Esophagus muscularis mucosa (tissue), 3 donors: ENCODE data around the gene STK24.

Experiments
- POLR2AphosphoS5 ChIP-seq, 2 donors: sonication (generic); formaldehyde crosslinking; IDR thresholded peaks; one replicate each; pipeline ENCODE4 v1.6.1; 2017; ENCODE audit warnings: antibody characterized with exemption in 2 of 2
- TF ChIP-seq, protein P1 (sequence below), 3 experiments: fragments of 200-600 bp in 2 of 3; fragments of 450-650 bp in 1 of 3; sonication (generic) in 2 of 3; IDR thresholded peaks; one replicate each; pipeline ENCODE4 v1.5.1; 2017 to 2019; ENCODE audit warnings: antibody characterized with exemption in 3 of 3, mild to moderate bottlenecking in 2 of 3, moderate library complexity in 1 of 3

DNA sequence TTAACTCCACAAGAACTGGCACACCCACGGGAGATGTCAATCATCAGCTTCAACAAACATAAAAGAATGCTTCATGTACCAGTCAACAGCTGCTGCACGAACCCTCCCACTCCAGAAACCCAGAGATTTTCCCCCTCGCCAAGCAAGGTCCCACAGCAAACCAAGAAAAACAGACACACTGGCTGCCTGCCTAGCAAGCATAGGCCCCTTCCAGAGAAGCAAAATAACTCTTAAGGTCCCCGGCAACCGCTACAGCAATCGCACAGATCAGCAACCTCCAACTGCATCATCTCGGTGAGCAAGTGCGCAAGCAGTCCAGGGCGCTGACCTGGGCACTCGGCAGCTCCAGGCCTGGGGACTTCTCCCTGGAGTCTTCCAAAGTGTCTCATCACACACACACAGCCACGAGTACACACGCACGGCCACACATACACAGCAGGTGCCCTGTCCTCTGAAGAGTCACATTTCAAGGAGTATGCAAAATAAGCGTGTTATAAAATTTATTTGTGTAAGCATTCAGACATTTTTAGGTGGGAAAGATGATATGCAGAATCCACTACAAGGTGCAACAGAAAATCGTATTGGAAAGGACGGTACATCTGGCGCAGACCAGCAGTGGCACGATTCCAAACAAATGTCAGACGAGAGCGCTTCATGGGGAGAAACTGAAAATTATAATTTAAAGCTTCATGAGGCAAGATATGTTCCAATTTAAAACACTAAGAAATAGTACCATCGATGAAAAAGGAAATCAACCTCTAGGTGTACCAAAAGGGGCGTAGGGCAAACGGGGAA is 125.0 kb downstream of the STK24 start:
- TF ChIP-seq, protein P1, sequence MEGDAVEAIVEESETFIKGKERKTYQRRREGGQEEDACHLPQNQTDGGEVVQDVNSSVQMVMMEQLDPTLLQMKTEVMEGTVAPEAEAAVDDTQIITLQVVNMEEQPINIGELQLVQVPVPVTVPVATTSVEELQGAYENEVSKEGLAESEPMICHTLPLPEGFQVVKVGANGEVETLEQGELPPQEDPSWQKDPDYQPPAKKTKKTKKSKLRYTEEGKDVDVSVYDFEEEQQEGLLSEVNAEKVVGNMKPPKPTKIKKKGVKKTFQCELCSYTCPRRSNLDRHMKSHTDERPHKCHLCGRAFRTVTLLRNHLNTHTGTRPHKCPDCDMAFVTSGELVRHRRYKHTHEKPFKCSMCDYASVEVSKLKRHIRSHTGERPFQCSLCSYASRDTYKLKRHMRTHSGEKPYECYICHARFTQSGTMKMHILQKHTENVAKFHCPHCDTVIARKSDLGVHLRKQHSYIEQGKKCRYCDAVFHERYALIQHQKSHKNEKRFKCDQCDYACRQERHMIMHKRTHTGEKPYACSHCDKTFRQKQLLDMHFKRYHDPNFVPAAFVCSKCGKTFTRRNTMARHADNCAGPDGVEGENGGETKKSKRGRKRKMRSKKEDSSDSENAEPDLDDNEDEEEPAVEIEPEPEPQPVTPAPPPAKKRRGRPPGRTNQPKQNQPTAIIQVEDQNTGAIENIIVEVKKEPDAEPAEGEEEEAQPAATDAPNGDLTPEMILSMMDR (IDR thresholded peaks at IDR 0.05): no peak
- peak; percentile 32 to 70 for TF ChIP-seq POLR2AphosphoS5 (IDR thresholded peaks at IDR 0.05)
